MM.1S (cell line): ENCODE results near the gene ALG6.

Experiments used
- CTCF ChIP-seq: fragments of 300-600 bp; sonication (generic); IDR thresholded peaks from 2 replicates; pipeline ENCODE4 v1.5.1; 2016; ENCODE audit warnings: antibody characterized with exemption, low read length, mixed read lengths
- EZH2 ChIP-seq: fragments of 300-600 bp; sonication (generic); optimal IDR thresholded peaks from 2 replicates; pipeline ENCODE3; 2017; ENCODE audit warnings: low read depth, mild to moderate bottlenecking, antibody characterized with exemption, low read length, mixed read lengths
- EZH2phosphoT487 ChIP-seq: fragments of 300-600 bp; sonication (generic); IDR thresholded peaks from 2 replicates; pipeline ENCODE4 v1.6.1; 2018; ENCODE audit warnings: antibody characterized with exemption, low read length

- no peak for TF ChIP-seq CTCF
- TF ChIP-seq EZH2phosphoT487 = no peak
- TF ChIP-seq EZH2 = no peak
These were observed 91.3 kb downstream of the ALG6 start for GRCh38 chr1:63458750-63459149.
